Right lung (tissue), 5 donors: ENCODE results near the gene USH2A. TPM values are rescaled to one million over a fixed set of nuclear protein-coding genes. Genes with fewer than 3 reads are reported as not detected.

Source experiments
- DNase-seq, 2 donors: peaks; one replicate each; pipeline ENCODE4 v3.0.0-alpha.2; 2013
- polyA plus RNA-seq, 5 donors: library from polyadenylated mRNA; unstranded; fragments of 120-200 nt; gene quantifications; one replicate each; pipeline versions ENCODE4 v1.2.1 to v1.2.3, GENCODE V29; 2013; ENCODE audit warnings: inconsistent platforms in 1 of 5, low replicate concordance in 1 of 5; ENCODE audit not compliant: insufficient read length in 5 of 5, insufficient read depth in 1 of 5

The USH2A gene
- polyA plus RNA-seq, 5 donors: 0.03 to 0.10 (median 0.06) TPM

DNA sequence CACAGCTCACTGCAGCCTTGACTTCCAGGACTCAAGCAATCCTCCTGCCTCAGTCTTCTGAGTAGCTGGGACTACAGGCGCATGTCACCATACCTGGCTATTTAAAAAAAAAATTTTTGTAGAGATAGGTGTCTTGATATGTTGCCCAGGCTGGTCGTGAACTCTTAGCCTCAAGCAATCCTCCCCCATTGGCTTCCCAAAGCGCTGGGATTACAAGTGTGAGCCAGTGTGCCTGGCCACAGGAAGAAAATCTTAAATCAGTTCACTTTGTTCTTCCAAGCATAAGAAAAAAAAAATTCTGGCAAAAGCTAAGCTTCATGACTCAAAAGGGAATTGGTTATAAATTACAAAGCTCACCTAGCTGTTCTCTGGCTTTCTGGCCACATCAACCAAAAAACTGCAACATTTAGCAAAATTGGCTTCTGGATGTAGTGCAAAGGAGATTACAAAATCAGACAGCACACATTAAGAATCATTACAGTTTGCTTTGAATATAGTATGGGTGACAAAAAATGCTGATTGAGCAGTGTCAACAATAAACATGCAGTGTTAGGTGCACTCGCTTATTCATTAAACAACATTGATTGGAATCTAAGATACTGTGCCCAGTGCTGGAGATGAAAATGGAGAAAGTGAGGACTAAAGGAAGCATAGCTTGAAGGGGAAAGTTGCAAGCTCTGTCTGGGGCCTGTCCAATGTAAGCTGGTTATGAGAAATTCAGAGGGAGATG is 779.5 kb downstream of the USH2A start:
- no peak for DNase-seq

DNA sequence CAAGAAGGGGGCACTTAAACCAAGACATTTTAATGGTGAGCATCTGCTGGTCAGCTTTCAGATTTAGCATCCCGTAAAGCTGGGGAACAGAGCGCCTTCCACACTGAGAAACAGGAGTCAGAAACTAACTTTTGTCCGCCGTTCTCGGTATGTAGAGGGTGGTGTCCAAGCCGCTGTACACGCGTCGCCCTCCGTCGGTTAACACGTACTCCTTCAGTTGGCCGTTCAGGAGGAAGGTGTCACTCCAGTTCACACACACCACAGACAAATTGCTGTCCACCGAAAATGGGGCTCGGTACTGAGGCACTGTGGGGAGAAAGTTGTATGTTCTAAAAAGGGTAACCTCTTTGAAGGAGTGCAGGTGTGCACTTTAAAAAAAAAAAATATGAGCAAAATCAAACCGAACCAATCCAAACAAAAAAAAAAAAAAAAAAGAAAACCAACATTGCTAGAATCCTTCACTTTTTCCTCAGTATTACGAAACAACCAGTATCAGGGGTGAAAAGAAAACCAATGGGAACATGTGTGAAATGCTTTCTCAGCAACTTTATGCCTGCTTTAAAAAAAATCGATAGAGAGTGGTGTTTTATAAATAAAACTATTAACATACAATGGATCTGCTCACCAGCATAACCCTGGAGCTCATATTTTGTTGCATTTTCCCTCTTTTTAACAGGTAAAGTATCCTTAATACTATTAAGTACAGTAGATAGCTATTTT is 782.7 kb downstream of the USH2A start:
- no peak for DNase-seq

DNA sequence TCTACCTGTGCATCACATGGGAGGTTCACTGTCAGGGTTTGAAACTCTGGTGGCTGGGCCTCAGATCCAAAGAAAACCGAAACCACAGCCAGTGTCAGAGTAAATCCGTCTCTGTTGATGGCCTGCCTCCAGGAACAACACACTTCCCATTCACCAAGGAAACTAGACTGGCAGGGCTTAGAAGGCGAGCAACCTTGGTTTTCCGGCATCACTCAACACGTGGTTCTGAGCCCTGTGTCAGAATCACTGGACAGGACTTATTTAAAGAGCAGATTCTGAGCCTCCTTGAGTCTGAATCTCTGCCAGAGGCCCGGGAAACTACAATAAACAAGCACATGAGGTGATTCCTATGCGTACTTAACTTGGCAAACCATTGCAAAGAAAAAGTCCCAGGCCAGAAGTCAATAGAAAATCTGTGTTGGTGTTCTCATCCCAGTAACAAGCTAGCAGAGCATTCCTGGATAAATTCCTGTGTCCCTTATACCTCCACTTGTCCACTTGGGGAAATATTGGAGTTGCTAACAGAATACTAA is 786.1 kb downstream of the USH2A start:
- peak; percentile 11 to 16 for DNase-seq

DNA sequence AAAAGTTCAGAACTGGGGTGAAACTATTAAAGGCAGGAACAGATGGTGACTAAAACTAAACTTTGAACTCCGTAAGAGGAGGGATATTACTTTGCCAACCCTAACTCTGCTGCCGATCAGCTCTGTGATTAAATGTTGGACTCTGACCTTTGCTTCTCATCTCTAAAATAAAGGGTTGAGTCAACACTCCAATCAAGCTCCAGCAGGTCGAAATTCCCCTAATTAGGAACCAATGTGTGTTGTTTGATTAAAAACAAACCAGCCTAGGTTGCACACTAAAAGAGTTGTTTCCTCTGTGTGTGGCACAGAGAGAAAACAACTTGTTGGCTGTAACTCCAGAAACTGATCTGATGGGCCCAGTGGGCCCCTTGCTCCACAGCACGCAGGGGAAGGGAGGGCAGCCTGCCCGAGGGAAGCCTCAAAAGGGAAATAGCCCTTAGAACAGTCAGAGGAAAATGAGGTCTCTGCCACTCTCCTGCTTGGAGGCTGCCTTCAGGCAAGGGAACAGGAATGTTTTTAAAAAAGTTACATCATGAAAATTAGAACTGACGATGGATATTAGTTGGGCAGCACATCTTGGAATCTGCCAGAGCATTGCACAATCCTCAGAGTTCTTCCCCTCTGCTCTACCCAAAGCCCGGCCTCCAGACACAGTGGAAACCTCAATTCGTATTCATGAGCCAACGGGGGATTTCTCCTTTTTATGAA is 786.8 kb downstream of the USH2A start:
- DNase-seq: peak; percentile 34 to 36

DNA sequence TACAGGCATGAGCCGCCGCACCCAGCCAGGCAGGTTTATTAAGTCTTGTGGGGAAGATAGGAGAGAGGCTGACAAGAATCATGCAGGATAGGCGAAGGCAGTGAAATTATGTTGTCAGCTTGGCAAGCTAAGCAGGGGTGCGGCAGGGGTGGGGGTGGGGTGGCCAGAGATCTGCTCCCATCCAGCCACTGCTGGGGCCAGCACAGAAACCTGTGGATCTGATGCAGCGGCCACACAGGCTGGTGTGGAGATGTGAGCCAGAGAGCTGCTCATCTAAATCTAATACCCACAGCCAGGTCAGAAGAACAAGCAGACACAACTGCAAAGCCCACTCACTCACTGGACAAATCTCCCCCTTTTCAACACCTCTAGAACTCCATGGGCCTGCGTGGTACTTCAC is 787.4 kb downstream of the USH2A start:
- no peak for DNase-seq

DNA sequence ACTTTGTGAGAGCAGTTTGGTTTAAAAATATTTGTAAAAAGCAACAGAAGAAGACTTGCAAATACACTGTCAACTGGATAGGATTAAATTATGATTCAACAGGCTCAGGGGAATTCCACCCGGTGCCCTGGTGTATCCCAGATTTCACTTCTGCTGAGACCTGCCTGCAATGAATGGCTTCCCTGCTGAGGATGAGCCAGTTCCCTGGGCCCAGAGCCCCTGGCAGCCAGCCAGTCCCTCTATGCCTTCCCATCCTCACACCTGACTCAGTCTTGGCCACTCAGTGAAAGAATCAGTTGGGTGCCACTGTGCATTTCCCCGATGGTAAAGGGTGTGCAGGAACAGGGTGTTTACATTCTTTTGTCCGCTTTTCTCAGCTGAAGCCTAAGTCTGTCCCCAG is 791.8 kb downstream of the USH2A start:
- DNase-seq: no peak

DNA sequence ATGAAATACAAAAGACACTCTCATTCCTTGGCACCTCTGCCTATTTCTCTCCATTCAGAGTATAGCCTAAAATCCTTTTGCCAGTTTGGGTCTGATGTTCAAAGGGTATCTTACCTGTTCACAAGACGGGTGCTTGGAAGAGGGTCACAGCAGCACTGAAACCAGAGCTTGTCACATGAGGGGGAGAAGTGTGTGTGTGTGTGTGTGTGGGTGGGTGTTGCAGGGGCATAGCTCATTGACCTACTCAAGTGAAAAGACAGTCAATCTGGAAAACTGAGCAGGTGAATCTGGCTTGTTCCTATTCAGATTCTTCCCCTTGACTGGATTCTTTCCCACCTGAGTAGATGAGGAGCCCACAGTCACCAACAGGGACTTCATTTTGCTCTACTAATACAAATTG is 792.2 kb downstream of the USH2A start:
- no peak for DNase-seq

DNA sequence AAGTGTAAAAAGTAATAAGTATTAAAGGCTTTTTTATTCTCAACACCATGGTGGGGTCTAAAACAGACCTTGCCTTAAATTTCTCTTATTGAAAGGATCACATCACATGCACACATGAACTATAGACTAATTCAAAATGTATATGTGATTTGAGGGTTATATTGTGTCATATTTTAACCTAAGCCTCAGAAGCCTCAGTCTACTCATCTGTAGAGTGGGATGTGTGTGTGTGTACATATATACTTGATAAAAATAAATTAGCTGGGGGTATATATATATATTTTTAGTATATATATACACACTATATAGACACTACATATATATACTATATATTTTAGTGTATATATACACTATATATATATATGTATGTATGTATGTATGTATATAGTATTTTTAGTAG is 797.3 kb downstream of the USH2A start:
- DNase-seq: no peak

DNA sequence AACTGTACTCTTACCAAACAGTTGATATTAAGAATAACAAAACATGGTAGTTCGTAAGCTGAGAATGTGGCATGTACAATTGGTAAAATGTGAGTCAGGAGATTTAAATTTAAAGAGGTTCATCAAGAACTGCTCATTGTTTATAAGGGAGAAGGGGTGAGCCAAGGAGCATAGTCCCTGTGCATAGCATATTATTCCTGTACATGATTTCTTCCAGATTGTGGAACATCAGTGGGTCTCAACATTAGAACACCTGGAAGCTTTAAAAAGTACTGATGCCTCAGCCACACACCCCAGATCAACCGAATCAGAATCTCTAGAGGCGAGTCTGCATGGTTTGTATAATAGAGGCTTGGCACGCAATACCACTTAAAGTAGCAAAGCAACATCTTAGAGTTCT is 800.1 kb downstream of the USH2A start:
- DNase-seq: no peak

DNA sequence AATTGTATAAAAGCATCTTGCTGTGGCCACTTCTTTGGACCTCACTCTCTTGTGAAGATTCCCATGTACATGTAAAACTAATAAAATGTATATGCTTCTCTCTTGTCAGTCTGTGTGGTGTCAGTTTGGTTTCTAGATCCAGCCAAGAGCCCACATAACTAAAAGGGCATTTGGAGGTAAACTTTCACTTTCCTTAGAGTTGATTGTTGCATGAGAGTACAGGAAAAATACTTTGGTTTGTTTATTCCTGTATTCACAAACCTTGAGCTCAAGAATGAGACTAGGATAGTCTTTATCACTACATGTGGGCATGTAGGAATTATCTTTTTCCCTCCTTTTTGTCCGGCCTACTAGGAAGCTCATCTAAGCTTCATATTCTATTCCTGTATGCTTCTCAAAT is 805.3 kb downstream of the USH2A start:
- no peak for DNase-seq

DNA sequence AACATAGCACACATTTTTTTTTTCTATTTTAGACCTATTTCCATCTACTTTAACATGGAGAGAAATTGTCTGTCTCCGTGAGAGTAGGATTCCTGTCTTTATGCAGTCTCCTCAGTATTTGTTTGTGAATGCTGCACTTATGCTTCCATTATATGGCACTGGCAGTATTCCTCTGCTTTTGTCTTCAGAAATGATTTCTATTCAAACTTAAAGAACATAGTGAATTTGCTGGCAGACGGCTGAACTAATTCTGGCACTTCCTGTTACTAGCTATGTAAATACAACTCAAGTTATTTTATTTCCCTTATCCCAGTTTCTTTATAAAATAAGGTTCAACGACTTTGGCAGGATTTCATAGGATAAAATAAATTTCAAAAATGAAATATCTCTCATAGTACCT is 810.9 kb downstream of the USH2A start:
- peak in 1 of 2 donors; percentile 14 for DNase-seq

DNA sequence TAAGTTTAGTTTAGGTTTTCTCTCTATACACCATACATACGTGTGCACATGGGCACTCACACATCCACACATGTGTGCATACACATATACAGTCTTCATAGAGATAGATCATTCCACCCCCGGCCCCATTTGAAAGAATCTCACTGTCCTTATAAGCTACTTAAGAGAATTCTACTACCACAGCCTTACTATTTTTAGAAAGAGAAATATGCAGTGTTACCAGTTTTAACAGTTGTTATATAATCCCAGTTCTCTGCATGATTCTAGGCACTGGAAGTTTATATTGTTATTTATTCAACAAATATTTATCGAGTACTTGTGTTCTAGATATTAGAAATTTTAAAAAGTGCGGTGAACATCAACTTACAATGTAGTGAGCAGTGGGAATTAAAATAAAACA is 814.6 kb downstream of the USH2A start:
- no peak for DNase-seq

DNA sequence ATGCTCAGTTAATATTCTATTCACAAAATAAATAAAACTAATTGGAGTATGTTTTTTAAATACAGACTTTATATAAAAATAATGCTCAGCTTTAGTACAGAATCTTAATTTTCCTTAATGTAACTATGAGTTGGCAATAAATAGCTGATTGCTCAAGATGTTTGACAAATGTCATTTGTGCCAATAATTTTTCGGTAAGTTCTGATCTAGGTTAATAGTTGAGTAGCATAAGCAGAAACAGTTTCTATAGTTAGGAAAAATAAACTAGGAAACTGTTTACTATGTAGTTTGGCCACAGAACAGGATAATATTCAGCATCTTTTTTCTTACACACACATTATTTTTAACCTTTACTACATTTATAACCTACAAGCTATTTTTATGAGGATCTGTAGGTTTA is 815.8 kb downstream of the USH2A start:
- no peak for DNase-seq

DNA sequence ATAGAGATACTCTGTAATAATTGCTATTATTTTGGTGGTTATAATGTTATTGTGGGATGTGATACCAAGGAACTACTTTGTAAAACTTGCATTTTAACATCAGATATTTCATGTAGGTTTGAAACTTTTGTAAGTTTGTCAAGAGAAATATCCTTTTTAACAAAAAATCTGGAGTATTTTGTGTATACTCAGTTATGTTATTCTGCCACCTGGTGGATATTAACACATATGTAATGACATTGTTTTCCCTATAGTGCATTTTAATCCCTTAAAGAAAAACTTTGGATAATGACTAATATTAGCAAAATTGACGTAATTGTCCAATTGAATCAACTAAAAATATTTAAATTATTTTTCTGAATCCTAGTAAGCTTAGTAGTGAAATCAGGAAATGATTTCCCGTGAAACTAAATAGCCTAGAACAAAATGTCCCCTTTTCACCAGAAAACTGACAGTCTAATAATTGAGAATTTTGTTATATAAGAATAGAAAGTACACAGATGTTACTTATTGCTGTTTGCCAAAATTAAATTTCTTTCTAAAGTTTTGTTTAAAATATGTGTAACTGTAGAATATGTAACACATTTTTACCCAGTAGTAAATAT is 816.6 kb downstream of the USH2A start:
- DNase-seq: no peak

DNA sequence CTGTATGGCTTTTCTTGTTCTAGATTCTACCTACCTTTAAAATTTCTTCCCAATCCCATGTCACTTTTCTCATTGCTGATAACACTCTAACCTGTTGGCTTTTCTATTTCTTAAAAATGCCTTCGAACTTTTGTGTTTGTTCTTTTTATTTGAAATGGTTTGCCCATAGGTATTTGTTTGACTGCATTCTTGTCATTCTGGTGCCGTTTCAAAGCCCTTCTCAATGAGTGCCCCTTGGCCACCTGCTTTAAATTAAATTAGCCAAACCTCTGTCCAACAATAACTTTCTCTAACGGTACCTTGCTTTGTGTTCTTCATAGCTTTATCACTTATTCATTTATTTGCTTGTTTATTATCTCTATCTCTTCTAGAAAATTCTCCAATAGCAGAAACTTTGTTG is 817.2 kb downstream of the USH2A start:
- DNase-seq: no peak

DNA sequence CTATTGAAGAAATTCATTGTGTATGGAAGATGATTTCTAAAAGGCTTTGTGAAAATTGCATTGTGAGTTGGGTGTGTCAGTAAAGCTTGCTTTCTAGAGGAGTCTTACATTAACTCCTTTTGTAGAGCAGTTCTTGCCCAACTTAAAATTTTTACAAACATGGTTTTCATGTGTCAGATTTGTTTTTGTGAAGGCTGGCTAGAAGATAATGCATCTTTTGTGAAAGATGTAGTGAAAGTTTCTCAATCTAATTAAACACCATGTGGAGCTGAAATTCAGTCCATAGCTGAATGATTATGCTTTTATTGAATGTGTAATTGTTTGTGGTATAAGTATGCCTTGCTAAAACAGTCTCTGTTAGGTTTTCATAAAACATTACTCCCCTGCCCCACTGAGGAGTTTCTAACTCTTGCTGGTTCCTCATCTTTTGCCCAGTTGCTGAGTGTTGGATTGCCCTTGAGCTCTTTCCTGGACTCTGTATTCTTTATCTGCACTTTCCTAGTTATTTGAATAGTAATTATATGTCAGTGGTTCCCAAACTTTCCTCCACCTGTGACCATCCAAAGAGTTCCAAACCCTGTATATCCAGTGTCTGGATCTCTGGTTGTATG is 818.1 kb downstream of the USH2A start:
- DNase-seq: no peak

DNA sequence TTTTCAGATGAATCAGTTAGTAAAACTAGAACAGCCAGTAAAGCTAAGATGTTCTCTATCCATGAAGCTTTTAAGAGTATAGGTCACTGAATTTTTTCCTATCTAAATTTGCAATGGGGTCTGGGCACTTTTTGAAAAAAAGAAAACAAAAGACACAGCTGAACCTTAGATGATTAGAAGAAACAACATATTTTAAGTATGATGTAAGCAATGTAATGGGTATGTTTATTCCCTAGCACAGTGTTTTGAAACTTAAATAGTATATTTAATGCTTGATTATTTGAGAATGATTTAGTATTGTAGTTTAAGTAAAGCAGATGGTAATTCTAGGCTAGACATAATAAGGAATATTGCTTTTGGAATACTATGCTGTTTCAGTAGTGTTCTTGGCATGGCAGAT is 819.9 kb downstream of the USH2A start:
- no peak for DNase-seq

DNA sequence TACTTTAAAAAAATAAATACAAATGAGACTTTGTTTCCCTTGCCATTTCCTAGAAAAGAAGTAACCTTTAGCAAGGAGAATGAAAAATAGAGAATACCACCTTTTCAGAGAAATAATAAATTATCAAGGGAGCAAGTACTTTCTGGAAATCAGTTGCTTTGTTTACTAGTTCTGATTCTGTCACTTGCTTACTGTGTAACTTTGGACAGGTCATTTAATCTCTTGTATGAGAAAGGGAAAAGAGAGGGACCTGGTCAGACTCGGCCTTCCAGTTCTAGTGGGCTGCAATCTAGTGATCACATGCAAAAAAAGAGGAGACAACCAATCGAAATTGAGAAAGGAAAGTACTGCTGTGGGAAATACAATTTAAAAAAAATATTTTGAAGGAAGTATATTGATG is 822.0 kb downstream of the USH2A start:
- no peak for DNase-seq

DNA sequence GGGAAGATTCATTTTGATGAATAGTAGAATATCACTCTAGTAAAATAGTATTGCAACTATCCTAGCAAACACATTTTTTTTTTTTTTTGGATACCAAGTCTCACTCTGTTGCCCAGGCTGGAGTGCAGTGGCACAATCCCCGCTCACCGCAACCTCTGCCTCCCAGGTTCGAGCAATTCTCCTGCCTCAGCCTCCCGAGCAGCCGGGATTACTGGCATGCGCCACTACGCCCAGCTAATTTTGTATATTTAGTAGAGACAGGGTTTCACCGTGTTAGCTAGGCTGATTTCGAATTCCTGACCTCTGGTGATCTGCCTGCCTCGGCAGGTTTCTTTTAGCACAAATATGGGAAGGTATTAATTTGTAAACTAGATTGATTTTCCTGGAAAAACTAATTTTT is 822.4 kb downstream of the USH2A start:
- DNase-seq: no peak

DNA sequence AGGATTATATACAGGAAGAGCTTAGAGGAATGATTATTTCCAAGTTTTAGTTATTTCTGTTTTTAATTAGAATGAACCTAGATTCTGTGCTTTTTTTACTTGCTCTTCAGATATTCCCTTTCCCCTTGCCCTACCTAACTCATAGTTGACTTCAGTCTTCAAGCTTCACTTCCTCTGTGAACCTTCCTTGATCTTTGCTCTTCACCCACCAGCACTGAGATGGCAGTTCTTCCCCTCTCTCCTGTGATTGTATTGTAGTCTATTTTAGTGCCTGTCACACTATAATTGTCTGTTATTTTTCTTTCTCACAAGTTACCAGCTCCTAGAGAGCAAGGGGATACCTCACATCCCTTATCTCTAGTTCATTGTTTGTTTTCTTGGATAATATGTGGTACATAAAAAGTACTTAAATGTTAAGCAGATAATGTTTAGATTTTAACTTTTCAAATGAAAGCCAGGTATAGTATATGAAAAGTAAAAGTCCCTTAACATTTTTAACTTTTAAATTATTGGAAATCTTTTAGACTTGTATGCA is 822.9 kb downstream of the USH2A start:
- DNase-seq: no peak

DNA sequence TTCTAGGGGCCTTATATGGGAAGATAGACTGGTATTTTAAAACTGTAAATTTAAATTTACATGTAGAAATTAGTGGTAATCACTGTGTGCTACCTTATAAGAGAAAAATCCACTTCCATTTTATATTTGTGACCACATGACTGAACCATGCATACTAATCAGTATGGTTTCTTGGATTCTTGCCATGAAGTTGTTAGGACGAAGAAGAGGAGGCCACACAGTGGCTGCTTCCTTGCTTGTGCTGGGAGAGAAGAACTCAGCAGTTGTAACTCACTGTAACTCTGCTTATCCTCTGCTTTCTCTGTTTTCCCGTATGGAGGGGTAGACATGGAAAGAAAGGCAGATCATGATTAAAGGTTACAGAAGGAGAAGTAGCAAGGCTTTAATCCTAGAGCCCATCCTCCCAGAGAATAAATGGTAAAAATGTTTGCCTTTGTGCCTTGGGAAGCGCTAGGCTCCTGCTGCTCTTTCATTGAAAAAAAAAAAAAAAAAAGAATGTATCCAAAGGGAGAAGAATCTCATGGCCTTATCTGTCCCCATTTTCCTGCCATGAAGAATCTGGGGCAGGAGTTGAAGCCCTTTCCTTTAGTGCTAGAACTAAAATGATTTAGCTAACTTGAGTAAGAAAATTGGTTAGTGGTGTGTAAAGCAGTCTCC is 823.7 kb downstream of the USH2A start:
- no peak for DNase-seq
